Tibial artery (tissue), 4 donors: ENCODE data around the gene LRRK2.
A peak's percentile ranks its signal among the peaks of the same experiment; 100 is the strongest.

Source experiments
- DNase-seq, 2 donors: peaks; one replicate each; pipeline ENCODE4 v3.0.0-alpha.2; 2019
- H3K27ac ChIP-seq, 2 donors: fragments of 200-600 bp; sonication (generic) in 1 of 2; 1 replicate in 1 of 2; 2 replicates in 1 of 2; pipeline ENCODE4 v1.5.1; 2018 to 2019; ENCODE audit warnings: mild to moderate bottlenecking in 1 of 2
- H3K27me3 ChIP-seq, 2 donors: fragments of 200-600 bp; sonication (generic) in 1 of 2; one replicate each; pipeline versions ENCODE4 v1.5.1 to v1.6.0; 2016 to 2019
- H3K36me3 ChIP-seq, 3 donors: fragments of 200-600 bp; sonication (generic) in 2 of 3; one replicate each; pipeline ENCODE4 v1.5.1; 2016 to 2019; ENCODE audit warnings: mild to moderate bottlenecking in 2 of 3
- H3K4me1 ChIP-seq, 4 donors: fragments of 200-600 bp; sonication (generic) in 2 of 4; 1 replicate in 3 of 4; 2 replicates in 1 of 4; pipeline ENCODE4 v1.5.1; 2016 to 2019
- H3K4me3 ChIP-seq, 2 donors: fragments of 200-600 bp; sonication (generic) in 1 of 2; 1 replicate in 1 of 2; 2 replicates in 1 of 2; pipeline ENCODE4 v1.5.1; 2018 to 2019; ENCODE audit warnings: mild to moderate bottlenecking in 2 of 2
- H3K9me3 ChIP-seq, 3 donors: fragments of 200-600 bp; sonication (generic) in 1 of 3; one replicate each; pipeline ENCODE4 v1.5.1; 2016 to 2019
- intact Hi-C: fragments of 100-400 bp; cut with DNase I; formaldehyde crosslinking; loops from one replicate; pipeline ENCODE4 v1.15.0; 2023; ENCODE audit warnings: low total_unique reads
- TF ChIP-seq, protein P1 (sequence below), 2 experiments: fragments of 200-600 bp in 1 of 2; fragments of 450-650 bp in 1 of 2; IDR thresholded peaks; one replicate each; pipeline ENCODE4 v1.5.1; 2017 to 2019; ENCODE audit warnings: antibody characterized with exemption in 2 of 2, mild to moderate bottlenecking in 1 of 2, moderate library complexity in 1 of 2

Gene LRRK2

GRCh38 chr12:40224439-40225291, at the start of gene LRRK2:
Gene LRRK2 (plus strand): TSS chr12:40224997. CDS start chr12:40225132, 135 bp downstream.
- peak; percentile 85 to 90 for DNase-seq
- Histone ChIP-seq H3K27ac (peak within 1 kb of the TSS; percentile 96 to 97), H3K9me3 (no peaks in the 10 kb centered on the region), H3K4me3 (peak within 1 kb of the TSS; percentile 66 to 81), H3K36me3 (no peaks in the 10 kb centered on the region), H3K27me3 (no peaks in the 10 kb centered on the region), H3K4me1 (peaks cover 0 to 32% (median 2%) of the 10 kb centered on the region in 4 donors)
- TF ChIP-seq, protein P1, sequence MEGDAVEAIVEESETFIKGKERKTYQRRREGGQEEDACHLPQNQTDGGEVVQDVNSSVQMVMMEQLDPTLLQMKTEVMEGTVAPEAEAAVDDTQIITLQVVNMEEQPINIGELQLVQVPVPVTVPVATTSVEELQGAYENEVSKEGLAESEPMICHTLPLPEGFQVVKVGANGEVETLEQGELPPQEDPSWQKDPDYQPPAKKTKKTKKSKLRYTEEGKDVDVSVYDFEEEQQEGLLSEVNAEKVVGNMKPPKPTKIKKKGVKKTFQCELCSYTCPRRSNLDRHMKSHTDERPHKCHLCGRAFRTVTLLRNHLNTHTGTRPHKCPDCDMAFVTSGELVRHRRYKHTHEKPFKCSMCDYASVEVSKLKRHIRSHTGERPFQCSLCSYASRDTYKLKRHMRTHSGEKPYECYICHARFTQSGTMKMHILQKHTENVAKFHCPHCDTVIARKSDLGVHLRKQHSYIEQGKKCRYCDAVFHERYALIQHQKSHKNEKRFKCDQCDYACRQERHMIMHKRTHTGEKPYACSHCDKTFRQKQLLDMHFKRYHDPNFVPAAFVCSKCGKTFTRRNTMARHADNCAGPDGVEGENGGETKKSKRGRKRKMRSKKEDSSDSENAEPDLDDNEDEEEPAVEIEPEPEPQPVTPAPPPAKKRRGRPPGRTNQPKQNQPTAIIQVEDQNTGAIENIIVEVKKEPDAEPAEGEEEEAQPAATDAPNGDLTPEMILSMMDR (IDR thresholded peaks at IDR 0.05) = peak in 1 of 2 experiments; percentile 3
- intact Hi-C loops = loop anchor here (10.0 kb wide), 1 partner anchor 70 kb away; no protein-coding TSS in a partner anchor

DNA sequence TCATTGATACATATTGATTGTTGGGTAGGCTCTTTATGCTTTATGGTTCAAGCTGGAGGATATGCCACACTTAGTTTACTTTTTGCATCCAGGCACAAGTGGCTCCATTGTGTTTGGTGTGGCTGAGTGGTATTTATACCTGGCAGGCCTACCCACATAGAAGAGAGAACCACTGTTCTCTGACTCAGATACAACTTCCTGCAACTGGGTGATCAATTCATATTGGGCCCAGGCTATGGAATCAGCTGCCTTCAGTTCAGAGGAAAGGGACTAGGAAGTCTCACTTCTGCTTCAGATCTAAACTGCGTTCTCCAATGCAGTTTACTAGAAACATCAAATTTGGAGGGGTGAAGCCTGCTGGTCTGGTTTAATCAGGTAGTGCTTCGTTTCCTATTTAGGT, 49.8 kb upstream of the LRRK2 start:
- DNase-seq = no peak
- H3K4me3 ChIP-seq = no peak overlapping the region
- intact Hi-C loops = no loop called here
- TF ChIP-seq, protein P1 (IDR thresholded peaks at IDR 0.05) = no peak
- H3K27ac ChIP-seq = no peak overlapping the region
- H3K36me3 ChIP-seq = no peaks in the 10 kb centered on the region
- H3K4me1 ChIP-seq = no peaks in the 10 kb centered on the region
- H3K27me3 ChIP-seq = no peaks in the 10 kb centered on the region
- H3K9me3 ChIP-seq = no peaks in the 10 kb centered on the region

GRCh38 chr12:40175489-40175888, 49.3 kb upstream of the LRRK2 start:
- intact Hi-C loops = no loop called here
- TF ChIP-seq, protein P1 (IDR thresholded peaks at IDR 0.05) = no peak
- Histone ChIP-seq H3K36me3 (no peaks in the 10 kb centered on the region), H3K27ac (no peak overlapping the region), H3K9me3 (no peaks in the 10 kb centered on the region), H3K4me1 (no peaks in the 10 kb centered on the region), H3K4me3 (no peak overlapping the region), H3K27me3 (no peaks in the 10 kb centered on the region)
- no peak for DNase-seq

- H3K4me3 ChIP-seq = no peak overlapping the region
- H3K27me3 ChIP-seq = no peaks in the 10 kb centered on the region
- no peaks in the 10 kb centered on the region for H3K9me3 ChIP-seq
- intact Hi-C loops = no loop called here
- TF ChIP-seq, protein P1 (IDR thresholded peaks at IDR 0.05) = no peak
- no peak overlapping the region for H3K27ac ChIP-seq
- no peaks in the 10 kb centered on the region for H3K4me1 ChIP-seq
- no peak for DNase-seq
- H3K36me3 ChIP-seq = no peaks in the 10 kb centered on the region
Measured at GRCh38 chr12:40178701-40179100, 46.1 kb upstream of the LRRK2 start.

DNA sequence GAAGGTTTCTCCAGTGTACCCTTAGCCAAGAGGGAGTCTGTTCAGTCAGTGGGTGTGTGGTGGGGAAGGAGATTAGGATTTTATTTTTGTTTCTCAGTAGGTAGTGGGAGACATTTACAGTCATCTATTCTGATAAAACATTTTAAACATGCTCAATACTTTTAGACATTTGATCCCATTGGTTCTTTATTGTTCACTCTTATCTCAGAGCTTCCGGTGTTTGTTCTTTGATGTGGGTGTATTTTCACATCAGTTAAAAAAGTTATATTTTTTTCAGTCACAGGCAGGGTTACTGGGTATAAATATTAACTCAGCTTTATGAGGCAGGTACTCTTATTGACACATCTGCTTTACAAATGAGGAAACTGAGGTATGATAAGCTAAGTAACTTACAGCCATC, 43.3 kb upstream of the LRRK2 start:
- no peak for DNase-seq
- no peak overlapping the region for H3K27ac ChIP-seq

More for the DNA sequence above, 43.3 kb upstream of the LRRK2 start:
- Histone ChIP-seq H3K4me3 (no peak overlapping the region), H3K27me3 (no peaks in the 10 kb centered on the region), H3K9me3 (no peaks in the 10 kb centered on the region), H3K4me1 (no peaks in the 10 kb centered on the region), H3K36me3 (no peaks in the 10 kb centered on the region)
- TF ChIP-seq, protein P1 (IDR thresholded peaks at IDR 0.05) = no peak
- intact Hi-C loops = no loop called here
